HepG2 (cell line): ENCODE measurements around the gene MYOM1. TPM values are rescaled to one million over a fixed set of nuclear protein-coding genes. Genes with fewer than 3 reads are reported as not detected.

Experiments
- ARHGAP35 ChIP-seq: sonication (generic); formaldehyde crosslinking; IDR thresholded peaks from 2 replicates; pipeline ENCODE4 v1.9.0; 2022; ENCODE audit warnings: mild to moderate bottlenecking, inconsistent platforms, moderate library complexity, missing genetic modification reagents, borderline replicate concordance
- ATAD3A ChIP-seq: sonication (generic); formaldehyde crosslinking; IDR thresholded peaks from 2 replicates; pipeline ENCODE4 v1.4.0; 2020; ENCODE audit warnings: missing genetic modification reagents
- BRCA1 ChIP-seq: sonication (generic); formaldehyde crosslinking; IDR thresholded peaks from 2 replicates; pipeline ENCODE4 v1.4.0; 2020; ENCODE audit warnings: missing genetic modification reagents
- CEBPG ChIP-seq: IDR thresholded peaks from 2 replicates; pipeline ENCODE4 v1.6.1; 2016
- JDP2 ChIP-seq: sonication (generic); formaldehyde crosslinking; IDR thresholded peaks from 2 replicates; pipeline ENCODE4 v1.8.1; 2022; ENCODE audit warnings: missing genetic modification reagents, borderline replicate concordance
- KDM1A ChIP-seq: IDR thresholded peaks from 2 replicates; pipeline ENCODE4 v1.6.1; 2016; ENCODE audit warnings: missing compliant biosample characterization
- KDM5A ChIP-seq: fragments of 200-600 bp; sonication (generic); IDR thresholded peaks from 2 replicates; pipeline ENCODE4 v1.7.0; 2018; ENCODE audit warnings: antibody characterized with exemption, mild to moderate bottlenecking, low read length, borderline replicate concordance
- KLF9 ChIP-seq: IDR thresholded peaks from 2 replicates; pipeline ENCODE4 v1.6.1; 2016; ENCODE audit warnings: low read depth
- LCORL ChIP-seq, 2 experiments: fragments of 450-650 bp in 1 of 2; sonication (generic) in 1 of 2; formaldehyde crosslinking in 1 of 2; IDR thresholded peaks; 2 replicates each; pipeline versions ENCODE4 v1.5.0 to v1.6.1; 2017 to 2020; ENCODE audit warnings: antibody characterized with exemption in 1 of 2, missing genetic modification reagents in 1 of 2
- MEIS2 ChIP-seq: sonication (generic); formaldehyde crosslinking; IDR thresholded peaks from 2 replicates; pipeline ENCODE4 v1.9.0; 2021; ENCODE audit warnings: mild to moderate bottlenecking, missing genetic modification reagents
- NFATC3 ChIP-seq: sonication (generic); formaldehyde crosslinking; IDR thresholded peaks from 2 replicates; pipeline ENCODE4 v1.5.1; 2020; ENCODE audit warnings: mild to moderate bottlenecking, missing genetic modification reagents
- PHB2 ChIP-seq: fragments of 450-650 bp; IDR thresholded peaks from 2 replicates; pipeline ENCODE4 v1.6.1; 2018; ENCODE audit not compliant: partially characterized antibody
- PHF5A ChIP-seq: IDR thresholded peaks from one replicate; pipeline ENCODE4 v1.6.1; 2018; ENCODE audit warnings: low read depth, missing genetic modification reagents; ENCODE audit not compliant: unreplicated experiment
- RARG ChIP-seq: sonication (generic); formaldehyde crosslinking; IDR thresholded peaks from 2 replicates; pipeline ENCODE4 v1.4.0; 2020; ENCODE audit warnings: low read depth, mild to moderate bottlenecking, missing genetic modification reagents
- RNF2 ChIP-seq: fragments of 450-650 bp; conservative IDR thresholded peaks from 2 replicates; pipeline ENCODE4 v1.6.1; 2016; ENCODE audit warnings: low read depth
- SALL2 ChIP-seq: sonication (generic); formaldehyde crosslinking; IDR thresholded peaks from 2 replicates; pipeline ENCODE4 v1.8.1; 2023; ENCODE audit warnings: mild to moderate bottlenecking, missing genetic modification reagents, inconsistent platforms
- SOX6 ChIP-seq, 2 experiments: fragments of 450-650 bp in 1 of 2; sonication (generic) in 1 of 2; formaldehyde crosslinking in 1 of 2; IDR thresholded peaks; 2 replicates each; pipeline versions ENCODE4 v1.4.0 to v1.6.1; 2017 to 2020; ENCODE audit warnings: antibody characterized with exemption in 1 of 2, mild to moderate bottlenecking in 1 of 2, missing genetic modification reagents in 1 of 2
- SP5 ChIP-seq: IDR thresholded peaks from 2 replicates; pipeline ENCODE4 v1.6.1; 2016; ENCODE audit warnings: low read depth, borderline replicate concordance
- STAT5B ChIP-seq: sonication (generic); formaldehyde crosslinking; IDR thresholded peaks from 2 replicates; pipeline ENCODE4 v1.4.0; 2020; ENCODE audit warnings: missing genetic modification reagents
- ZBTB20 ChIP-seq: sonication (generic); formaldehyde crosslinking; IDR thresholded peaks from 2 replicates; pipeline ENCODE4 v1.8.1; 2023; ENCODE audit warnings: missing genetic modification reagents, low read depth, mild to moderate bottlenecking, borderline replicate concordance
- ZNF20 ChIP-seq: sonication (generic); formaldehyde crosslinking; IDR thresholded peaks from 2 replicates; pipeline ENCODE4 v1.4.0; 2020; ENCODE audit warnings: mild to moderate bottlenecking, moderate library complexity, missing genetic modification reagents
- ZNF34 ChIP-seq: sonication (generic); formaldehyde crosslinking; IDR thresholded peaks from 2 replicates; pipeline ENCODE4 v1.4.0; 2020; ENCODE audit warnings: mild to moderate bottlenecking, missing genetic modification reagents, borderline replicate concordance
- ZNF576 ChIP-seq: sonication (generic); formaldehyde crosslinking; IDR thresholded peaks from 2 replicates; pipeline ENCODE4 v1.4.0; 2020; ENCODE audit warnings: mild to moderate bottlenecking, missing genetic modification reagents
- ZNF670 ChIP-seq: sonication (generic); formaldehyde crosslinking; IDR thresholded peaks from 2 replicates; pipeline ENCODE4 v1.8.0; 2022; ENCODE audit warnings: mild to moderate bottlenecking, missing genetic modification reagents, borderline replicate concordance
- ZNF776 ChIP-seq: sonication (generic); formaldehyde crosslinking; IDR thresholded peaks from 2 replicates; pipeline ENCODE4 v1.4.0; 2020; ENCODE audit warnings: mild to moderate bottlenecking, missing genetic modification reagents
- polyA plus RNA-seq, 8 experiments: library from polyadenylated mRNA; depleted of rRNA in 3 of 8; stranded (reverse) in 7 of 8; unstranded in 1 of 8; fragments of >200 nt; fragmentation: Illumina TruSeq in 4 of 8; extraction: Trizol in 4 of 8; gene quantifications; 2 replicates each; pipeline versions ENCODE4 v1.2.1 to v1.2.3, GENCODE V29; 2011 to 2016; ENCODE audit warnings: low read depth in 4 of 8, missing spikeins in 1 of 8, mixed read lengths in 1 of 8; ENCODE audit not compliant: insufficient read depth in 1 of 8
- total RNA-seq, 5 experiments: library from RNA; depleted of rRNA; stranded (reverse); fragments of >200 nt; fragmentation: Illumina TruSeq; extraction: Trizol; gene quantifications; 2 replicates each; pipeline ENCODE4 v1.2.3, GENCODE V29; 2016; ENCODE audit warnings: low read depth in 1 of 5
- TF ChIP-seq, protein P1 (sequence below): sonication (generic); formaldehyde crosslinking; IDR thresholded peaks from 2 replicates; pipeline ENCODE4 v1.5.0; 2020; ENCODE audit warnings: missing genetic modification reagents
- TF ChIP-seq, protein P2 (sequence below): sonication (generic); formaldehyde crosslinking; IDR thresholded peaks from 2 replicates; pipeline ENCODE4 v1.8.1; 2023; ENCODE audit warnings: mild to moderate bottlenecking, missing genetic modification reagents
- TF ChIP-seq, protein P3 (sequence below): sonication (generic); formaldehyde crosslinking; IDR thresholded peaks from 2 replicates; pipeline ENCODE4 v1.4.0; 2020; ENCODE audit warnings: missing genetic modification reagents, low read depth, mild to moderate bottlenecking, borderline replicate concordance

MYOM1 gene
- total and polyA plus RNA-seq, 2 of the 13 experiments (the other 11 are each of a cell fraction or from before 2014, with no cell fraction given) = 0.46 to 0.98 TPM

GRCh38 chr18:3233433-3234168 lies 13.8 kb upstream of the MYOM1 start (continued):
- no peak for TF ChIP-seq ZNF776 (CRISPR knock-in tag)
- TF ChIP-seq, protein P1, sequence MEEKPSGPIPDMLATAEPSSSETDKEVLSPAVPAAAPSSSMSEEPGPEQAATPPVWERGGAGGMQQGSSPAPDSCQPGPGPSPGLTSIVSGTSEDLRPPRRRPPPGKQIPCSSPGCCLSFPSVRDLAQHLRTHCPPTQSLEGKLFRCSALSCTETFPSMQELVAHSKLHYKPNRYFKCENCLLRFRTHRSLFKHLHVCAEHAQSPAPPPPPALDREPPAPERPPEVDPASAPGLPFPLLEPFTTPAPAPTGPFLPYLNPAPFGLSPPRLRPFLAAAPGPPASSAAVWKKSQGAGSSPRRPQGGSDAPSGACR (CRISPR knock-in tag) = peak; percentile 64; the same call in 1 of the 2 replicates
- TF ChIP-seq, protein P2, sequence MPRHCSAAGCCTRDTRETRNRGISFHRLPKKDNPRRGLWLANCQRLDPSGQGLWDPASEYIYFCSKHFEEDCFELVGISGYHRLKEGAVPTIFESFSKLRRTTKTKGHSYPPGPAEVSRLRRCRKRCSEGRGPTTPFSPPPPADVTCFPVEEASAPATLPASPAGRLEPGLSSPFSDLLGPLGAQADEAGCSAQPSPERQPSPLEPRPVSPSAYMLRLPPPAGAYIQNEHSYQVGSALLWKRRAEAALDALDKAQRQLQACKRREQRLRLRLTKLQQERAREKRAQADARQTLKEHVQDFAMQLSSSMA (CRISPR knock-in tag) = no peak
- peak; percentile 48; the same call in 1 of the 2 replicates for TF ChIP-seq LCORL (IDR thresholded peaks at IDR 0.05)
- TF ChIP-seq LCORL (CRISPR knock-in tag; IDR thresholded peaks at IDR 0.05) = peak; percentile 85
- peak; percentile 92 for TF ChIP-seq MEIS2
- no peak for TF ChIP-seq NFATC3 (CRISPR knock-in tag)
- no peak for TF ChIP-seq ZNF34 (CRISPR knock-in tag)
- peak; percentile 67 for TF ChIP-seq CEBPG
- no peak for TF ChIP-seq ATAD3A
- TF ChIP-seq ZBTB20 = peak; percentile 97
- TF ChIP-seq ARHGAP35 = no peak
- TF ChIP-seq ZNF670 = peak; percentile 73; the same call in 1 of the 2 replicates
- TF ChIP-seq BRCA1 (CRISPR knock-in tag) = no peak
- TF ChIP-seq SOX6 (IDR thresholded peaks at IDR 0.05) = no peak
- peak; percentile 97 for TF ChIP-seq SOX6 (CRISPR knock-in tag; IDR thresholded peaks at IDR 0.05)
- TF ChIP-seq STAT5B (CRISPR knock-in tag) = no peak; the same call in 1 of the 2 replicates
- TF ChIP-seq KDM5A = no peak
- no peak for TF ChIP-seq ZNF20 (CRISPR knock-in tag)
- peak; percentile 67 for TF ChIP-seq SP5
- no peak for TF ChIP-seq ZNF576 (CRISPR knock-in tag)
- TF ChIP-seq RNF2 = no peak
- TF ChIP-seq PHB2 = no peak
- no peak; the same call in 1 of the 2 replicates for TF ChIP-seq KDM1A
- no peak for TF ChIP-seq SALL2
- no peak for TF ChIP-seq RARG (CRISPR knock-in tag)
- TF ChIP-seq JDP2 (CRISPR knock-in tag) = peak; percentile 40; the same call in 1 of the 2 replicates
- TF ChIP-seq PHF5A = peak; percentile 93
- TF ChIP-seq KLF9 = no peak
- TF ChIP-seq, protein P3, sequence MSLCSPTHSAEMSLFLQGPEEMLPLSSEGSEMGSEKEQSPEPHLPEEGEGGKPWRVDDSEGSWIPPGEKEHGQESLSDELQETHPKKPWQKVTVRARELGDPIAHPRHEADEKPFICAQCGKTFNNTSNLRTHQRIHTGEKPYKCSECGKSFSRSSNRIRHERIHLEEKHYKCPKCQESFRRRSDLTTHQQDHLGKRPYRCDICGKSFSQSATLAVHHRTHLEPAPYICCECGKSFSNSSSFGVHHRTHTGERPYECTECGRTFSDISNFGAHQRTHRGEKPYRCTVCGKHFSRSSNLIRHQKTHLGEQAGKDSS (CRISPR knock-in tag) = no peak
